ENCODE measurements around the gene PCGF1.

PCGF1 gene

GRCh38 chr2:74515271-74515980 lies 7.9 kb upstream of the PCGF1 start:
- no peak for DNase-seq (ENCODE audit: low spot score)

- no peak for DNase-seq (ENCODE audit: low spot score)
These were observed 7.1 kb upstream of the PCGF1 start, which contains the start of gene TLX2 for GRCh38 chr2:74514368-74515270. TLX2 (plus strand) TSS chr2:74514450; CDS start chr2:74514807, 357 bp downstream.

- no peak for DNase-seq (ENCODE audit: low spot score)
These were observed 6.3 kb upstream of the PCGF1 start for GRCh38 chr2:74513605-74514367.

GRCh38 chr2:74512744-74513604 lies 5.5 kb upstream of the PCGF1 start:
- no peak for DNase-seq (ENCODE audit: low spot score)

- DNase-seq (ENCODE audit: low spot score), result no peak
These were observed 3.9 kb upstream of the PCGF1 start for GRCh38 chr2:74511104-74511989.

GRCh38 chr2:74510272-74510671 lies 2.8 kb upstream of the PCGF1 start:
- no peak for DNase-seq (ENCODE audit: low spot score)

- peak; percentile 66 for DNase-seq (ENCODE audit: low spot score)
These were observed 528 bp upstream of the PCGF1 start for GRCh38 chr2:74507926-74508520.

- DNase-seq (ENCODE audit: low spot score), result no peak
These were observed 1.8 kb downstream of the PCGF1 start for GRCh38 chr2:74505448-74506246.

GRCh38 chr2:74504591-74504990 lies 2.9 kb downstream of the PCGF1 start:
- no peak for DNase-seq (ENCODE audit: low spot score)

- no peak for DNase-seq (ENCODE audit: low spot score)
These were observed 3.7 kb downstream of the PCGF1 start for GRCh38 chr2:74503506-74504475.

- DNase-seq (ENCODE audit: low spot score), result peak; percentile 72
These were observed 4.6 kb downstream of the PCGF1 start for GRCh38 chr2:74502720-74503505.

GRCh38 chr2:74502147-74502719 lies 5.3 kb downstream of the PCGF1 start:
- peak; percentile 60 for DNase-seq (ENCODE audit: low spot score)

GRCh38 chr2:74501335-74502071 lies 6.0 kb downstream of the PCGF1 start:
- no peak for DNase-seq (ENCODE audit: low spot score)

GRCh38 chr2:74500578-74500946 lies 6.9 kb downstream of the PCGF1 start:
- no peak for DNase-seq (ENCODE audit: low spot score)

- DNase-seq (ENCODE audit: low spot score), result no peak
These were observed 7.4 kb downstream of the PCGF1 start for GRCh38 chr2:74499940-74500577.
